ENCODE measurements around the gene TTL. TPM values are rescaled to one million over a fixed set of nuclear protein-coding genes. Genes with fewer than 3 reads are reported as not detected.
"Not testable (repeated sequence)": the region's sequence is repeated elsewhere in the genome, so short reads cannot be mapped to it uniquely, and the experiment has no call there.

The TTL gene
- total RNA-seq, 1 donor from 2014 or later, result 126 TPM

GRCh38 chr2:112494828-112495227 lies 12.9 kb downstream of the TTL start:
- peaks cover 2% of the 10 kb centered on the region for H3K4me1 Mint-ChIP-seq (ENCODE audit: low read depth, unreplicated experiment)
- H3K4me3 Mint-ChIP-seq (ENCODE audit: unreplicated experiment), result no peak overlapping the region
- peaks cover 3% of the 10 kb centered on the region for H3K27me3 Mint-ChIP-seq (ENCODE audit: unreplicated experiment)
- H3K27ac Mint-ChIP-seq (ENCODE audit: unreplicated experiment), result no peak overlapping the region
- TF ChIP-seq, protein P1, sequence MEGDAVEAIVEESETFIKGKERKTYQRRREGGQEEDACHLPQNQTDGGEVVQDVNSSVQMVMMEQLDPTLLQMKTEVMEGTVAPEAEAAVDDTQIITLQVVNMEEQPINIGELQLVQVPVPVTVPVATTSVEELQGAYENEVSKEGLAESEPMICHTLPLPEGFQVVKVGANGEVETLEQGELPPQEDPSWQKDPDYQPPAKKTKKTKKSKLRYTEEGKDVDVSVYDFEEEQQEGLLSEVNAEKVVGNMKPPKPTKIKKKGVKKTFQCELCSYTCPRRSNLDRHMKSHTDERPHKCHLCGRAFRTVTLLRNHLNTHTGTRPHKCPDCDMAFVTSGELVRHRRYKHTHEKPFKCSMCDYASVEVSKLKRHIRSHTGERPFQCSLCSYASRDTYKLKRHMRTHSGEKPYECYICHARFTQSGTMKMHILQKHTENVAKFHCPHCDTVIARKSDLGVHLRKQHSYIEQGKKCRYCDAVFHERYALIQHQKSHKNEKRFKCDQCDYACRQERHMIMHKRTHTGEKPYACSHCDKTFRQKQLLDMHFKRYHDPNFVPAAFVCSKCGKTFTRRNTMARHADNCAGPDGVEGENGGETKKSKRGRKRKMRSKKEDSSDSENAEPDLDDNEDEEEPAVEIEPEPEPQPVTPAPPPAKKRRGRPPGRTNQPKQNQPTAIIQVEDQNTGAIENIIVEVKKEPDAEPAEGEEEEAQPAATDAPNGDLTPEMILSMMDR (IDR thresholded peaks at IDR 0.05; ENCODE audit: partially characterized antibody, unreplicated experiment), result no peak
- no peak for DNase-seq
- no peaks in the 10 kb centered on the region for H3K9me3 Mint-ChIP-seq (ENCODE audit: unreplicated experiment)
- peaks cover 3% of the 10 kb centered on the region for H3K36me3 Mint-ChIP-seq (ENCODE audit: unreplicated experiment)

DNA sequence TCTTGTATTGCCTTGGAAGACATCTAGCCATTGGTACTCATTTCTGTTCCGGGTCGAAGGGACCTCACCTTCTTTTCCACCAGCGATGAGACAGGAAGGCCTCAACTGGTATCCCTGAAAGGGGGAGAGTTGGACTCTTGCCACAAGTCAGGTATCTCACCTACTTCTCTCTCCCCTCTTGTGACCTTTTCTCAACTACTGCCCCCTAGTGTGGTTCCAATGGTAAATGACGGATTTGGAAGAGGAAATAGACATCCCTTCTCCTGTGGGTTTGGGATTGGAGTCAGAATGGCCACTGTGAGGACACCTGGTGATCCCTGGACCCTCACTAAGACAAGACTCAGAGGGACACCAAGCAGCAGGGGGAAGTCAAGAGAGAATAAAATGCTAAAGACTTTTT lies 13.9 kb downstream of the TTL start:
- H3K4me1 Mint-ChIP-seq (ENCODE audit: low read depth, unreplicated experiment); DNase-seq; H3K36me3 Mint-ChIP-seq (ENCODE audit: unreplicated experiment); H3K9me3 Mint-ChIP-seq (ENCODE audit: unreplicated experiment); H3K27me3 Mint-ChIP-seq (ENCODE audit: unreplicated experiment); H3K4me3 Mint-ChIP-seq (ENCODE audit: unreplicated experiment): not testable (repeated sequence)
- peak overlapping the region; percentile 43 for H3K27ac Mint-ChIP-seq (ENCODE audit: unreplicated experiment)

DNA sequence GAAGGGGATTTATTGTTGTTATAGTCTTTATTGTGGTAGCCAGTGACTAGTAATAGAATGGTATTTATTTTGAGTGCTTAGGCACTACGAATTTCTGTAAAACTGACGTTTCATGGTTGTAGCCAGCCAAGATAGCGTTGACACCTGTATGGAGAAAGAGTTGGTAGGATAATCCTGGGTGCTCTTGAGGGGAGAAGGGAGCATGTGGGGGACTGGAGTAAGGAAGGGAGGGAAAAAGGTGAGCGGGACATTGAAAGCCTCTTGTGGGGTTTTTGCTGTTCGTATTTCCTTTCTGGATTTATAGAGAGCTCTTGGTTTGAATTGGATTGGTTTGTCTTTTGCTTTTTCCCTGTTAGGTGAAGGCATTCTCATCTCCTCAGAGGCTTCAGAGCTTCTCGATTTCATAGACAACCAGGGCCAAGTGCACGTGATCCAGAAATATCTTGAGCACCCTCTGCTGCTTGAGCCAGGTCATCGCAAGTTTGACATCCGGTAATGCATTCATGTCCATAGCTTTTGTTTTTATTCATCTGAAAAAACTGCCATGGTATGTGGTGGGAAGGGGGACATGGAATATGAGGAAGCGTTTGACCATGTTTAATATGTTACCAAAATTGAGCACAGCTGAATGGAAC lies 19.0 kb downstream of the TTL start:
- peak; percentile 55 for DNase-seq
- not testable (repeated sequence) for H3K9me3 Mint-ChIP-seq (ENCODE audit: unreplicated experiment); H3K27ac Mint-ChIP-seq (ENCODE audit: unreplicated experiment); H3K4me1 Mint-ChIP-seq (ENCODE audit: low read depth, unreplicated experiment); H3K27me3 Mint-ChIP-seq (ENCODE audit: unreplicated experiment); H3K4me3 Mint-ChIP-seq (ENCODE audit: unreplicated experiment)
- TF ChIP-seq, protein P1 (IDR thresholded peaks at IDR 0.05; ENCODE audit: partially characterized antibody, unreplicated experiment), result peak; percentile 40
- H3K36me3 Mint-ChIP-seq (ENCODE audit: unreplicated experiment), result peaks cover 14% of the 10 kb centered on the region

DNA sequence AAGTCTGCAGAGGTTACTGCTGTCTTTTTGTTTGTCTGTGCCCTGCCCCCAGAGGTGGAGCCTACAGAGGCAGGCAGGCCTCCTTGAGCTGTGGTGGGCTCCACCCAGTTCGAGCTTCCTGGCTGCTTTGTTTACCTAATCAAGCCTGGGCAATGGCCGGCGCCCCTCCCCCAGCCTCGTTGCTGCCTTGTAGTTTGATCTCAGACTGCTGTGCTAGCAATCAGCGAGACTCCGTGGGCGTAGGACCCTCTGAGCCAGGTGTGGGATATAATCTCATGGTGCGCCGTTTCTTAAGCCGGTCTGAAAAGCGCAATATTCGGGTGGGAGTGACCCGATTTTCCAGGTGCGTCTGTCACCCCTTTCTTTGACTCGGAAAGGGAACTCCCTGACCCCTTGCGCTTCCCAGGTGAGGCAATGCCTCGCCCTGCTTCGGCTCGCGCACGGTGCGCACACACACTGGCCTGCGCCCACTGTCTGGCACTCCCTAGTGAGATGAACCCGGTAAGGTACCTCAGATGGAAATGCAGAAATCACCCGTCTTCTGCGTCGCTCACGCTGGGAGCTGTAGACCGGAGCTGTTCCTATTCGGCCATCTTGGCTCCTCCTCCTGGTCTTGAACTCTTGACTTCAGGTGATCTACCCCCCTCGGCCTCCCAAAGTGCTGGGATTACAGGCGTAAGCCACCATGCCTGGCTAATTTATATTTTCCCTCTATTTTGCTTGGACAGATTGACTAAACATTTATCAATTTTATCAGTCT lies 27.5 kb downstream of the TTL start:
- peak overlapping the region; percentile 48 for H3K27ac Mint-ChIP-seq (ENCODE audit: unreplicated experiment)
- DNase-seq, result peak; percentile 34
- H3K27me3 Mint-ChIP-seq (ENCODE audit: unreplicated experiment); H3K4me1 Mint-ChIP-seq (ENCODE audit: low read depth, unreplicated experiment); H3K9me3 Mint-ChIP-seq (ENCODE audit: unreplicated experiment); H3K4me3 Mint-ChIP-seq (ENCODE audit: unreplicated experiment); H3K36me3 Mint-ChIP-seq (ENCODE audit: unreplicated experiment): not testable (repeated sequence)

- Mint-ChIP-seq H3K27me3 (ENCODE audit: unreplicated experiment) (no peaks in the 10 kb centered on the region), H3K36me3 (ENCODE audit: unreplicated experiment) (peaks cover 7% of the 10 kb centered on the region), H3K27ac (ENCODE audit: unreplicated experiment) (no peak overlapping the region), H3K4me1 (ENCODE audit: low read depth, unreplicated experiment) (no peaks in the 10 kb centered on the region), H3K9me3 (ENCODE audit: unreplicated experiment) (peaks cover 1% of the 10 kb centered on the region), H3K4me3 (ENCODE audit: unreplicated experiment) (no peak overlapping the region)
- TF ChIP-seq, protein P1 (IDR thresholded peaks at IDR 0.05; ENCODE audit: partially characterized antibody, unreplicated experiment), result no peak
- no peak for DNase-seq
Measured at GRCh38 chr2:112516801-112517200, 34.8 kb downstream of the TTL start.

GRCh38 chr2:112518807-112519206 lies 36.9 kb downstream of the TTL start:
- no peak for DNase-seq
- H3K4me1 Mint-ChIP-seq (ENCODE audit: low read depth, unreplicated experiment), result no peaks in the 10 kb centered on the region
- peaks cover 5% of the 10 kb centered on the region for H3K9me3 Mint-ChIP-seq (ENCODE audit: unreplicated experiment)
- TF ChIP-seq, protein P1 (IDR thresholded peaks at IDR 0.05; ENCODE audit: partially characterized antibody, unreplicated experiment), result no peak
- H3K27ac Mint-ChIP-seq (ENCODE audit: unreplicated experiment), result no peak overlapping the region
- no peak overlapping the region for H3K4me3 Mint-ChIP-seq (ENCODE audit: unreplicated experiment)
- peaks cover 6% of the 10 kb centered on the region for H3K27me3 Mint-ChIP-seq (ENCODE audit: unreplicated experiment)
- peaks cover 23% of the 10 kb centered on the region for H3K36me3 Mint-ChIP-seq (ENCODE audit: unreplicated experiment)
